HG03175 (cell line): Measurements from ENCODE around the gene CABLES1.

Source experiments
- ATAC-seq: cut with Tn5 transposase; IDR thresholded peaks from one replicate; pipeline ENCODE4 v1.9.1; 2021; ENCODE audit warnings: mild to moderate bottlenecking, moderate library complexity; ENCODE audit not compliant: unreplicated experiment

CABLES1 gene

GRCh38 chr18:23238152-23238531 is 102.9 kb downstream of the CABLES1 start:
- no peak for ATAC-seq

GRCh38 chr18:23238651-23239349 is 103.5 kb downstream of the CABLES1 start:
- no peak for ATAC-seq

GRCh38 chr18:23239350-23239692 is 104.0 kb downstream of the CABLES1 start:
- no peak for ATAC-seq

GRCh38 chr18:23239885-23240608 is 104.8 kb downstream of the CABLES1 start:
- no peak for ATAC-seq

GRCh38 chr18:23240609-23240930 is 105.3 kb downstream of the CABLES1 start:
- no peak for ATAC-seq

- ATAC-seq, result peak; percentile 91
Measured at GRCh38 chr18:23241833-23242496, 106.7 kb downstream of the CABLES1 start.

- ATAC-seq, result no peak
Measured at GRCh38 chr18:23243178-23243577, 107.9 kb downstream of the CABLES1 start.

- no peak for ATAC-seq
Measured at GRCh38 chr18:23243816-23244215, 108.5 kb downstream of the CABLES1 start.

GRCh38 chr18:23244401-23244800 is 109.1 kb downstream of the CABLES1 start:
- no peak for ATAC-seq

- no peak for ATAC-seq
Measured at GRCh38 chr18:23245461-23245860, 110.2 kb downstream of the CABLES1 start.

GRCh38 chr18:23247331-23247730 is 112.0 kb downstream of the CABLES1 start:
- ATAC-seq, result no peak

GRCh38 chr18:23247896-23248295 is 112.6 kb downstream of the CABLES1 start:
- ATAC-seq, result no peak

GRCh38 chr18:23248826-23249225 is 113.5 kb downstream of the CABLES1 start:
- no peak for ATAC-seq

GRCh38 chr18:23249348-23249747 is 114.1 kb downstream of the CABLES1 start:
- no peak for ATAC-seq

- ATAC-seq, result no peak
Measured at GRCh38 chr18:23250893-23251656, 115.8 kb downstream of the CABLES1 start.

GRCh38 chr18:23253630-23254029 is 118.3 kb downstream of the CABLES1 start:
- no peak for ATAC-seq

- no peak for ATAC-seq
Measured at GRCh38 chr18:23257137-23257536, 121.9 kb downstream of the CABLES1 start.

GRCh38 chr18:23257686-23258565 is 122.6 kb downstream of the CABLES1 start:
- no peak for ATAC-seq

- no peak for ATAC-seq
Measured at GRCh38 chr18:23258566-23259469, 123.5 kb downstream of the CABLES1 start.
